Kidney epithelial cell (primary cell): ENCODE data around the gene NUP98. TPM values are rescaled to one million over a fixed set of nuclear protein-coding genes. Genes with fewer than 3 reads are reported as not detected.

ENCODE experiments used
- DNase-seq: peaks from one replicate; pipeline ENCODE4 v3.0.0-alpha.2; 2010; ENCODE audit warnings: low read depth
- H3K27me3 ChIP-seq: 2 replicates; pipeline ENCODE4 v1.6.0; 2011; ENCODE audit warnings: low read length; ENCODE audit not compliant: control insufficient read depth, insufficient read depth
- H3K36me3 ChIP-seq: 2 replicates; pipeline ENCODE4 v1.5.1; 2011; ENCODE audit warnings: low read length; ENCODE audit not compliant: control insufficient read depth, insufficient read depth
- H3K4me3 ChIP-seq: 2 replicates; pipeline ENCODE4 v1.5.1; 2011; ENCODE audit warnings: low read depth, mild to moderate bottlenecking, control low read depth, low read length
- total RNA-seq: library from RNA; depleted of rRNA; stranded (reverse); fragments of >200 nt; gene quantifications from 2 replicates; pipeline ENCODE4 v1.2.3, GENCODE V29; 2015
- TF ChIP-seq, protein P1 (sequence below): IDR thresholded peaks from 2 replicates; pipeline ENCODE4 v1.5.1; 2011; ENCODE audit warnings: mild to moderate bottlenecking, moderate library complexity, low read length, control low read depth, inconsistent platforms; ENCODE audit not compliant: insufficient read depth, poor library complexity, severe bottlenecking

Gene NUP98
- total RNA-seq, 1 donor from 2014 or later: 94.0 TPM

DNA sequence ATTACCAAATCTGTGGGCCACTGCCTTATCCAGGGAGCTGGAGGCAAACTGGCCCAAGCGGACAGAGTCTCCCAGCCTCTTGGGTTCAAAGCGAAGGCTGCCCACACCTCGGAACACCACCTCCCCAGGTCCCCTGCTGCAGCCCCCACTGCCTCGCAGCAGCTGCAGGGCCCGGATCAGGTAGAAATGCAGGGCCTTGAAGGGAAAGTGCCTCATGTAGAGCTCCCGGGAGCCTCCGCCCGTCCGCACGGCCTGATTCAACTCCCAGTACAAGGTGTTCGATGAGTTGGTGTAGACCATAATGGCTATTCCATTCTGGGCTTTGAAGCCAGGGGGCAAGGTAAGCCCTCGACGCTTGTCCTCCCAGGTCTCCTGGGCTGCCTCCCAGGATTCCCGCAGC is 157.5 kb downstream of the NUP98 start:
- no peak for DNase-seq
- no peak overlapping the region for H3K4me3 ChIP-seq
- TF ChIP-seq, protein P1, sequence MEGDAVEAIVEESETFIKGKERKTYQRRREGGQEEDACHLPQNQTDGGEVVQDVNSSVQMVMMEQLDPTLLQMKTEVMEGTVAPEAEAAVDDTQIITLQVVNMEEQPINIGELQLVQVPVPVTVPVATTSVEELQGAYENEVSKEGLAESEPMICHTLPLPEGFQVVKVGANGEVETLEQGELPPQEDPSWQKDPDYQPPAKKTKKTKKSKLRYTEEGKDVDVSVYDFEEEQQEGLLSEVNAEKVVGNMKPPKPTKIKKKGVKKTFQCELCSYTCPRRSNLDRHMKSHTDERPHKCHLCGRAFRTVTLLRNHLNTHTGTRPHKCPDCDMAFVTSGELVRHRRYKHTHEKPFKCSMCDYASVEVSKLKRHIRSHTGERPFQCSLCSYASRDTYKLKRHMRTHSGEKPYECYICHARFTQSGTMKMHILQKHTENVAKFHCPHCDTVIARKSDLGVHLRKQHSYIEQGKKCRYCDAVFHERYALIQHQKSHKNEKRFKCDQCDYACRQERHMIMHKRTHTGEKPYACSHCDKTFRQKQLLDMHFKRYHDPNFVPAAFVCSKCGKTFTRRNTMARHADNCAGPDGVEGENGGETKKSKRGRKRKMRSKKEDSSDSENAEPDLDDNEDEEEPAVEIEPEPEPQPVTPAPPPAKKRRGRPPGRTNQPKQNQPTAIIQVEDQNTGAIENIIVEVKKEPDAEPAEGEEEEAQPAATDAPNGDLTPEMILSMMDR: no peak

DNA sequence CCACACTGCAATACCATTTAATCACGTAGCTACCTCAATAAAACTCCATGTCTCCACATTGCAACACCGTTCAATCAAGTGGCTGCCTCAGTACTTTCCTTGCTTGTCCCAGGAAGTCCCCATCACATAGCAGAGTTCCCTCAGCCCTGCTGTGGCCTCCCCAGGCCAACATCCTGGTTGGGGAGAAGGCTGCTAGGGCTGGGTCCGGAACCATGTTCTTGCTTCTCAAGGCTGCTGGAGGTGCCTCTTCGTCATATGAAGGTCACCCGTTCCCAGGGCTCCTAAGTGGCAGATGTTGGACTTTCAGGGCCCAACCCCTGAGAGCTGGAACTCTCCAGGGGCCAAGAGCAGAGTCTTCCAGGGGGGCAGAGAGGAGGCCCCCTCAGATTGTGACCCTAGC is 158.8 kb downstream of the NUP98 start:
- TF ChIP-seq, protein P1: no peak
- no peaks in the 10 kb centered on the region for H3K36me3 ChIP-seq
- H3K4me3 ChIP-seq: no peak overlapping the region
- H3K27me3 ChIP-seq: peaks cover 23% of the 10 kb centered on the region
- DNase-seq: no peak

More for the DNA sequence above, 157.5 kb downstream of the NUP98 start:
- no peaks in the 10 kb centered on the region for H3K36me3 ChIP-seq
- peaks cover 23% of the 10 kb centered on the region for H3K27me3 ChIP-seq

DNA sequence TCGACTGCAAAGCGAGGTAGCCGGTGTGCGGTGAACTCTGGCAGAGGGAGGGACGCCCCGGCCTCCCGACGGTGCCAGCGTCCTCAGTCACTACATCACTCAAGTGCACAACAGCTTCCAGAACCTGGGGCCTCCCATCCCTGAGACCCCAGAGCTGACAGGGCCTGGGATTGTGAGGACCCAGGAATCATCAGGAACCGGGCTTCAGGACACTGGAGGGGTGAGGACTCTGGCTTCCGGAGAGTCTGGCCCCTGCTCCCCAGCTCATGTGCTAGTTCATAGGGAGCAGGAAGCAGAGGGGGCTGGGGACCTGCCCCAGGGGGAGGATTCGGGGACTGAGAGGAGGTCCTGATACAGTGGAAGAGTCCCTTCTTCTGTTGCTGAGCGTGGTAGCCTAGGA is 160.2 kb downstream of the NUP98 start:
- no peaks in the 10 kb centered on the region for H3K36me3 ChIP-seq
- no peak overlapping the region for H3K4me3 ChIP-seq
- TF ChIP-seq, protein P1: no peak
- DNase-seq: no peak
- H3K27me3 ChIP-seq: peaks cover 15% of the 10 kb centered on the region

DNA sequence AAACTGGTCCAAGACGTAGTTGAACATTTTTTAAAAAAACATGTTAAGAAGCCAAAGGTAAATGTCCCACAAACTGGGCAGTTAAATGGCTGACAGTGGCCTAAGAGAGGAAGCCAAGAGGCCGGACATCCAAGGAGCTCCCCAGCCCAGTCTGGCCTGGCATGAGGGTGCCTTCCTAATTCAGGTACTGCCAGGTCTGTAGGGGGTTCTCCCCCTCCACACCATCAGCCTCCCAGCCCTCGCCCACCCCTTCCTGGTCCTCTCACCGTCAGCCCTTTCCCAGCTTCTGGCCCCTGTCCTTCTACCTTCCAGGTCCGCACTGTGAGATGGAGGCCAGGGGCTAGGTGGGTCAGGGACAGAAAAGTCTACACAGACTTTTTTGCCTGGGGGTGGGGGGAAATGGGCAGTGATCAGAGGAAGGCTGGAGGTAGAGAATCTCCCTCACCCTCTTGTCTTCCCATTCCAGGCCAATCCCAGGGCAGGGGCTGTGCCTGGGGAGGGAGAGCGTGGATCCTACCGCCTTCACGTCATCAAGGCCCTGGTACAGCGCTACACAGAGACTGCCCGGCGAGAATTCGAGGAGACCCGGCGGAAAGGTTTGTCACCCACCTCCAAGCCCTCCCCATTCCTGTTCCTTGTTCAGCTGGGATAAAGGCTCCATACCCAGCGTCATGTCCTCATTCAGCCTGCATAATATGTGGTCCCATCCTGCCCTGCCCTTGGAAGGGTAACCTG is 161.5 kb downstream of the NUP98 start:
- no peaks in the 10 kb centered on the region for H3K36me3 ChIP-seq
- DNase-seq: no peak
- H3K27me3 ChIP-seq: peaks cover 13% of the 10 kb centered on the region
- no peak overlapping the region for H3K4me3 ChIP-seq
- TF ChIP-seq, protein P1: no peak

DNA sequence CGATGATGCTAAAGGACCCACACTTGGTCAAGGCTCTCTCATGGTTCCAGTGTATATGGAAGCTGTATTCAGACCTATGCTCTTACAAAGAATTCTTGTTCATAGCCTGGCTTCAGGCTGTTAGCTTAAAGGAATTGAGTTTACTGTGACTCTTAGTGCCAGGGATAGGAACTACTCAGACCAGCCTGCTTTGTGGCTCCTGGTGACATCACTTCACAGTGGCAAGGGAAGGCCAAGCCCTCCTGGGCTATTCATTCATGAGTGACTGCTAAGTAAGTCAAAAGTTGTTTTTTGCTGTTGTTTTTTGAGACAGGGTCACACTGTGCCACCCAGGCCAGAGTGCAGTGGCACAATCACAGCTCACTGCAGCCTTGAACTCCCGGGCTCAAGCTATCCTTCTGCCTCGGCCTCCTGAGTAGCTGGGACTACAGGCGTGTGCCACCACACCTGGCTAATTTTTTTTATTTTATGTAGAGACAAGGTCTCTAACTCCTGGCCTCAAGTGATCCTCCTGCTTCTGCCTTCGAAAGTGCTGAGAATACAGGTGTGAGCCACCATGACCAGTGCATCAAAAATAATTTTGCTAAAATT is 165.2 kb downstream of the NUP98 start:
- Histone ChIP-seq H3K27me3 (peaks cover 7% of the 10 kb centered on the region), H3K36me3 (no peaks in the 10 kb centered on the region), H3K4me3 (no peak overlapping the region)
- TF ChIP-seq, protein P1: no peak
- no peak for DNase-seq
